ENCODE measurements around the gene FHIT.

Gene FHIT

GRCh38 chr3:60669636-60670035 is 581.6 kb downstream of the FHIT start:
- no peak for DNase-seq

DNA sequence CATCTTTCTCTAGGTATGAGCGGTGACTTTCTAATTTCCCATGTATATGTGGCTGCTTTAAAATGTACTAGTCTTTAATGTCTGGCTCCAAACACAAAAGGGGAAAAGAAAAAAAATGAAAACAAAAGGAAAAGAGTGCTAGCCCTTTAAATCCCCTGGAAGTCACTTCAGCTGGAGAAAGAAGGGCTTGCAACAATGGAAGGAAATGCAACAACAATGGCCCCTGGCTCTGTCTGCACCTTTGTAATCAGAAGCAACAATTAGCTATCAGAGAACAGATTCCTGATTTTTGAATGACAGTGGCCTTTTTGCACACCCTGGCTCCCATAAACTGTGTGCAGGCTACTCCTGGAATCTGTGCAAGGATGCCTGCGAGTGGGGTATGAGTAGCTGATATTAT is 591.2 kb downstream of the FHIT start:
- DNase-seq = no peak

GRCh38 chr3:60659098-60659497 is 592.2 kb downstream of the FHIT start:
- no peak for DNase-seq

DNA sequence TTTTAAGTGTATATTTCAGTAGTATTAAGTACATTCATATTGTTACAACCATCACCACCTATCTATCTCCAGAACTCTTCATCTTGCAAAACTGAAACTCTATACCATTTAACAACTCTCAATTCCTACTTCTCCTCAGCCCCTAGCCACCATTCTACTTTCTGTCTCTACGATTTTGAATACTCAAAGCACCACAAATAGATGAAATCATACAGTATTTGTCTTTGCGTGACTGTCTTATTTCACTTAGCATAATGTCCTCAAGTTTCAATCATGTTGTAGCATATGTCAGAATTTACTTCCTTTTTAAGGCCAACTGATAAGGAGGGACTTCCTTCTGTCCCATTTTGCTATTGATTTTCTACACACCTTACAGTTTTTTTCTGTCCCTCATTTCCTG is 593.3 kb downstream of the FHIT start:
- DNase-seq = no peak

DNA sequence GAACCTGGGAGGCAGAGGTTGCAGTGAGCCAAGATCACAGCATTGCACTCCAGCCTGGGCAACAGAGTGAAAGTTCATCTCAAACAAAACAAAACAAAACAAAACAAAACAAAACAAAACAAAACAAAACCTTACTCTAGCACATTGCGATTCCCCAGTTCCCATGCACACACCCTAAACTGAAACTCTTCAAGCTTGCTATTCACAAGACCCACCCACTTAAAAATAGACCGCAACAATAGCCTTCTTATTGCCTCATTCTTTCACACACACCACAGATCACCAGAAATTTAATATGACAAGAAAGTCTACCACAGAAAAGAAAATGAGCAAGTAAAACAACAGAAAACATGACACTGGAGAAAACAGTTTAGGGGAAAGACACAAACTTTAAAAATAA is 598.4 kb downstream of the FHIT start:
- DNase-seq = no peak

DNA sequence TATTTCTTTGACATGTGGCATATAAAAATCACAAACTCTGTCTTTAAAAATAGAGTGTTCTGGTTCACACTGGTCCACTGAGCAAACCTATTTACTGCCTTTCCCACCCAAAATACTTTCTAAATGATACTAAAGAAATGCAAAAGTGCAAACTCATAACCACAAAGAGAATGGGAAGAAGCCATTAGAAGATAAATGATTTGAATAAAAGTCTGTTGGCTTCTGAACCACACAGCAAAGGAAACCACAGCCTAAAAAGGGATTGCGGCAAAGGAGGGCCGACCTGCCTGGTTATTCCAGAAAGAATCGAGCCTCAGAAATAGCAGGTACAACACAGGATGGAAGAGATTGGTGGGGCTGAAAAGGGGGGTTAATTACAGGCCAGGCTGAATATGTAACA is 599.5 kb downstream of the FHIT start:
- DNase-seq = no peak

DNA sequence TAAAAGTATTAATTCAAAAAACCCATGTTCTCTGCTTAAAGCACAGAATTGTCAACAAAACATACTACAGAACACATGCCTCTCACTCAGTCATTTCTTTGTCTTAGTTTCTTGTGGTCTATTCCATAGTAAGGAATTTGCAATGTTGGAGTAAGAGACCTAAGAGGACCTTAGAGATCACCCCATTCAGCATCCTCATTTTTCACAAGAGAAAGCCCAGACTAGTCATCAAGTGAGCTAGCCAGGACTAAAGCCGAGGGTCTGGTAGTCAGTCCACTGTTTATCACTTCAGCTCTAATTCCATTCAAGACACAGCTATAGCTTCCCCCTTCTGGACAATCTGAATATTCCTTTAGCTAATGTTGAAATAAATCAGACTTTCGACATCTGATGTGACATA is 601.1 kb downstream of the FHIT start:
- DNase-seq = no peak

DNA sequence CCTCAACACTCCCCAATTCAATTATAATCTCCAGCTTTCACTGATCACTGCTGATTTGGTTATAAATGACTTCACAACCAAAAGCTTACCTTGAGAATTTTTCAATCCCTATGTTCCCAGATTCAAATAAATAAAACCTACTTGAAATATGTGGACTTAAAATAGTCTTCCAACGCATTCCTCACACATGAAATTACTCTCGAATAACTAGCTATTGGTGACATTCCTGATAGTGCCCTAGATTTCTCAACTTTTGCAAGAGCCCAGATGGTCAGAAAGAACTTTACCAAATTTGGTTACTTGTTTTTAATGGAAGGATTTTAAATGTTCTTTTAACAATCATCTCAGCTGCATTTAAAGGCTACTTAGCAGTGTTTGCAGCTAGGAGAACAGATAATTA is 605.5 kb downstream of the FHIT start:
- no peak for DNase-seq

- no peak for DNase-seq
Observed at GRCh38 chr3:60643831-60644230, 607.4 kb downstream of the FHIT start.

DNA sequence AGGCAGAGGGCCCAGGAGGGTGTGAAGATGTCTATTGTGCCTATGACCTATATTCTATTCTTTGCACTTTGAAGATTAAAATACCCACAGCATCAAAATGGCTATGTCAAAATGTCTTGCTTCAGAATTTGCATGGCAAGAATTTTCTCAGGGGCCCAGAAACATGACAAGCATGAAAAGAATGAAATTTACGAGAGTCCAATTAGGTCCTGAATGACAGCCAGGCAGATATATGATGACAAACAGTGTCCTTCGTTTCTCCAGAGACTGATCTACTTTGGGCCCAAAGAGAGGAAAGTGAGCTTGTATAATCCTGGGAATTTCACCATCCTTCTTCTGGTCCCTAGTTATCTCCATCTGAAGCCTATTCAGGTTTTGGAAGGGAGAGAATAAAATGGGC is 609.9 kb downstream of the FHIT start:
- DNase-seq = no peak

DNA sequence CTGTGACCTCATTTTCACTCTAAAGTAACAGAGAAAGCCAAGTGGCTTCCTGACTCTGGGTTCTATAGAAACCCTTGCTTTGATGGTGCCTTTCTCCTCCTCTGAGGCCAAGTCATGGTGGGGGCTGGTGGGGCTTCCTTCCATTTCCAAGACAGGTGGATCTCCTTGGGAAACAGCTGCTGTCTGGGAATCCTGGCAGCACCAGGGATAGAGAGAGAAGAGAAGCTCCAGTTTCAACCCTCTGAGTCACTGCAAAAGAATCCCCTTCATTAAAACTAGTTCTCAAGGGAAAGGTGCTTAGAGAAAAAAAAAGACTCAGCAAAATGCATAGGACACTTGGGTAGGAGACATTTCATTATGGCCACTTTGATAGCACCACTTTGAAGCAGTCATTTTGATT is 614.4 kb downstream of the FHIT start:
- DNase-seq = no peak

GRCh38 chr3:60633644-60634043 is 617.6 kb downstream of the FHIT start:
- no peak for DNase-seq

DNA sequence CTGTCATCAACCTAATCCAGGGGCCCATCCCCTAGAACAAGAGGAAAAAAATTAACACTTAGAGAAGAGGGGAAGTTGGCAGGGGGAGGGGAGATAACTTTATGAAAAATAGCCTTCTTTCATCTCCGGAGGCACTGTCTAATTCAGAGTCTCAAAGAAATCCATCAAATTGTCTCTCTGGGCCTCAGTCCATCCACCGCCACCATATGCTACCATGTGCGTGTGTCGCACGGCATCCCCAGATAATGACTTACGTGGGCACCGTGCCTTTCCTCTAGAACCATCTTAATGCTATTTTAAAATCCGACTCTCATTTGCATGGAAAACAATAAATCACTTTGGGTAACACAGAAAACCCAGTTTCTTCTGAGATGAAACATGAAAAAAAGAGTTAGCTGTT is 619.7 kb downstream of the FHIT start:
- DNase-seq = no peak

DNA sequence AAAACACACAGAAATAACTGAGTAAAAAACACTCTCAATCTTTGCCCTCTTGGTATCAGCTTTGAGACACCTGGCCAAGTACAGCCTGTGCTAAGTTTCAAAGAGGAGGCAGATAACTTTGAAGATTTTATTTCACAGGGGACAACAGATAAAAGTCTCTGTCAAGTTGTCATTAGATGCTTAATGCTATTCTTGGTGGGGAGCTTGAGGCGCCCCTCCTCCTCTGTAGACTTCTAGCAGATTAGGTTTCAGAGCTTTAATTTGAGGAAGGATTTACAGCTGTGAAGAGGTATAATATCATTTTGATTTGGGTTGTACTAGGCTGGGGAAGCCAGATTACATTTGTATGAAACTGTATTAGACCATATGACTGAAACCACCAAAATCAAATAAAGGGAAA is 620.3 kb downstream of the FHIT start:
- no peak for DNase-seq

DNA sequence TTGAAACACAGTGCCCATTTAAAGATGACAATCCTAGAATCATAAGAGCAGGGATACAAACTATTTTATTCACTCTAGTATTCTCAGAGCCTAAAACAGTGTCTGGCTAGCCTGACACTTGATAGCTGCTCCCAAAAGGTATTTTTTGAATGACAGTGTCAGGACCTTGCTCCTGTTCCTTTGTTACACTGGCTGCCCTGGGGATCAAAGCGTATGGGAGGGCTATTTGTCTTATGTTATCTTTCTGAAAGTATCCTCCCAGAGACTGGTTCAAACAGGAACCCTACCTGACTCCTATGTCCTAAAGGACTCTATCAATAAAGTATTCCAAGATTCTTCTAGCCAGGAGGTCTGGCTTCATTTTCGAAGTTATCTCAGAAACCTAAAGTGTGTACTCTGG is 621.4 kb downstream of the FHIT start:
- no peak for DNase-seq

- no peak for DNase-seq
Observed at GRCh38 chr3:60622349-60622748, 628.9 kb downstream of the FHIT start.

- no peak for DNase-seq
Observed at GRCh38 chr3:60617188-60617587, 634.1 kb downstream of the FHIT start.

GRCh38 chr3:60613769-60614303 is 637.4 kb downstream of the FHIT start:
- DNase-seq = no peak

GRCh38 chr3:60610441-60611112 is 640.7 kb downstream of the FHIT start:
- DNase-seq = no peak

- no peak for DNase-seq
Observed at GRCh38 chr3:60609446-60609845, 641.8 kb downstream of the FHIT start.

DNA sequence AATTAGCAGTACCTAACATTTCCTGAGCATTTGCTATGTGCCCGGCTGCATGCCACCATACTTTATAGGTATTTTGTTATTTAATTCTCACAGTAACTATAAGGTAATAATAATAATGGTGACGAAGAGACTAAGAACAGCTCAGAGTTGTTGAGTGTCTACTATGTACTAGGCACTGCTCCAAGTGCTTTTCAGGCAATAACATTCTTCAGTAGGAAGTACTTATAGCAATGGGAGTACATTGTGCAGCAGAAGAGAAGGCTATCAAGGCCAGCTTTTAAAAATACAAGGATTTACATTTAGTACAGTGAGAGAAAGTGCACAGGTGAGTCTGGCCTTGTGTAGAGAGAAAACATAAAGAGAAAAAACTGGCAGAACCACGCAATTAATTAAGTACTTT is 647.4 kb downstream of the FHIT start:
- no peak for DNase-seq

DNA sequence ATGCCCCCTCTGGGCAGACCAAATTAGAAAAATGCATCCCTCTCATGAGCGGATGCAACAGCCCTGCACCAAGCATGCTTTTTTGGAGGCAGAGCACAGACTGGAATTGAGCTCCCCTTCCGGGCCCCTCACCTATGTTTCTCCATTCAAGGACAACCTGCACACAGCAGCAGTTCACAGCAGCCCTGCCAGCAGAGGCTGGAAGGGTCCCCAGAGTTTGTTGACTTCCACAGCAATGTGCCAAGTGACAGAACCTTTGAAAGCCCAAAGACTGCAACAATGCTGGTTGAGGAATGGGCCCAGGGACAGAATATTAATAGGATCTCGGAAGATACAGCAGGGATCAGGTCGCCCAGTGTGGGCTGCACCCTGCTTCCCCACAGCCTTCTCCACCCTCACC is 650.4 kb downstream of the FHIT start:
- DNase-seq = no peak

- no peak for DNase-seq
Observed at GRCh38 chr3:60599586-60599985, 651.7 kb downstream of the FHIT start.

DNA sequence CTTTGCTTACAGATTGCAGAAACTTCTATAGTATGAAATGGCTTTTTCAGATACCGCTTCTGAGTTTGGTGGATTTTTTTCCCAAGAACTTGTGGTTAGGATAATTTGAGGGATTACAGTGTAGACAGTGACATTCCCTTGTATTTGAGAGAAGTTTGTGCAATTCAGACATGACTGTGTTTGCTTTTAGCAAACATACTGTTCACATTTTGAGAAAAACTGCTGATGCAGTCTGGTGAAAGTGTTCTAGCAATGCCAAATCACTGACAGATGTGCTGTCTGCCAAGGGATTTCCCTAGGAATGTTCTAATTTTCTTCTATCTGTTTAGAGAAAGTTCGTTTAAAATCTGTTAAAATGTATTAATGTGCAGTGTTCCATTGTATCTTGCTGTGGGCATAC is 652.6 kb downstream of the FHIT start:
- DNase-seq = no peak

DNA sequence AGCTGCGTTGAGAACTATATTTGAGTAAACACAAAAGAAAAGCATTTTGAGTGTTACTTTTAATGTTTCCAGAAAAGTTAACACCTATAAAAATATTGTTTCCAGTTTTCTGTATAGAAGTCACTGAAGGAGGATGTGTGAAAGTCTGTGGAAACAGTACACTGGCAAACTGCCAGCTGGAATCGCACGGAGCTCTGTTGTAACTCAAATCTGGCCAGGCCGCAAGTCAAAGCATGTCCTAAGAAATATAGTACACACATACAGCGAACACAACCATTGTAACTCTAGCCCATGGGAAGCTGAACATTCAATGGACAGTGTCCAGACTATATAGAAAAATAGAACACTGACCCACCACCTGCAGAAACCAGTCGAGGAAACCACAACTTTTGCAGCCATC is 657.2 kb downstream of the FHIT start:
- no peak for DNase-seq

DNA sequence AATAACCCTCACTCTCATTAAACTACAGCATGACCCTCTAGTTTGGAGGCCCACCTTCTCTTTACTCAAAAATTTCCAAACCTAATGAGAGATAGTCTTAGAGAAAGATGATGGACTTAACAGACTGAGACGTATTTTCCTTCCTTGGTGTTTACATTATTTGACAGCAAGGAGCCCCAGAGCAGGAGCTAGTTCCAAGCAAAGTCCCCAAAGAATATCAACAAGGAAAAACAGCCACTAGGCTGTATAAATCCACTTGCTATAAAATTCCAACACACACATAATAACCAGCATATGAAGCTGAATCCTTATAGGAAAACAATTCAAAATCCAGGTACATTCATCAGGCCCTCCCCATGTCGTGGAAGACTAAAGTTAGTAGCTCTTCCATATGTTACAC is 660.0 kb downstream of the FHIT start:
- DNase-seq = no peak

All from NCI-H1048 (cell line).